GM18499 (cell line): ENCODE data around the gene MAPK4.
"Not testable (repeated sequence)": the region's sequence is repeated elsewhere in the genome, so short reads cannot be mapped to it uniquely, and the experiment has no call there.

ENCODE experiments used
- ATAC-seq: cut with Tn5 transposase; IDR thresholded peaks from one replicate; pipeline ENCODE4 v1.9.1; 2021; ENCODE audit warnings: moderate number of reproducible peaks; ENCODE audit not compliant: insufficient read depth, unreplicated experiment

The MAPK4 gene

GRCh38 chr18:50559752-50560680, at the start of gene MAPK4:
Gene MAPK4 (plus strand): TSS chr18:50560087. CDS start chr18:50663959, 103,872 bp downstream.
- ATAC-seq: no peak

GRCh38 chr18:50517277-50517676, 42.6 kb upstream of the MAPK4 start:
- ATAC-seq: not testable (repeated sequence)

GRCh38 chr18:50518787-50519546, 40.9 kb upstream of the MAPK4 start:
- no peak for ATAC-seq

GRCh38 chr18:50523165-50523564, 36.7 kb upstream of the MAPK4 start:
- no peak for ATAC-seq

GRCh38 chr18:50527636-50528307, 32.1 kb upstream of the MAPK4 start:
- ATAC-seq: no peak

- ATAC-seq: no peak
Measured at GRCh38 chr18:50528806-50529205, 31.1 kb upstream of the MAPK4 start.

GRCh38 chr18:50533822-50534221, 26.1 kb upstream of the MAPK4 start:
- ATAC-seq: not testable (repeated sequence)

GRCh38 chr18:50544476-50544875, 15.4 kb upstream of the MAPK4 start:
- ATAC-seq: not testable (repeated sequence)

- ATAC-seq: no peak
Measured at GRCh38 chr18:50545936-50546335, 14.0 kb upstream of the MAPK4 start.

GRCh38 chr18:50548160-50548559, 11.7 kb upstream of the MAPK4 start:
- no peak for ATAC-seq

GRCh38 chr18:50551651-50552050, 8.2 kb upstream of the MAPK4 start:
- ATAC-seq: not testable (repeated sequence)

- ATAC-seq: no peak
Measured at GRCh38 chr18:50558157-50558556, 1.7 kb upstream of the MAPK4 start.

- ATAC-seq: no peak
Measured at GRCh38 chr18:50558948-50559751, 737 bp upstream of the MAPK4 start.

GRCh38 chr18:50560681-50561629, 1.1 kb downstream of the MAPK4 start:
- no peak for ATAC-seq

- ATAC-seq: not testable (repeated sequence)
Measured at GRCh38 chr18:50562258-50562657, 2.4 kb downstream of the MAPK4 start.

GRCh38 chr18:50562686-50563085, 2.8 kb downstream of the MAPK4 start:
- ATAC-seq: no peak

GRCh38 chr18:50563376-50563775, 3.5 kb downstream of the MAPK4 start:
- no peak for ATAC-seq

- ATAC-seq: no peak
Measured at GRCh38 chr18:50569930-50570329, 10.0 kb downstream of the MAPK4 start.

- ATAC-seq: no peak
Measured at GRCh38 chr18:50571606-50572005, 11.7 kb downstream of the MAPK4 start.
